Vagina (tissue), 2 donors: ENCODE results near the gene SLC6A8. TPM values are rescaled to one million over a fixed set of nuclear protein-coding genes. Genes with fewer than 3 reads are reported as not detected.

Experiments
- DNase-seq, 2 donors: peaks; one replicate each; pipeline ENCODE4 v3.0.0-alpha.2; 2017; ENCODE audit errors: extremely low spot score in 2 of 2
- H3K27ac ChIP-seq: fragments of 200-600 bp; sonication (generic); one replicate; pipeline ENCODE4 v1.5.1; 2019
- H3K27me3 ChIP-seq: fragments of 200-600 bp; sonication (generic); one replicate; pipeline ENCODE4 v1.5.1; 2019
- H3K36me3 ChIP-seq, 2 donors: fragments of 200-600 bp; sonication (generic); one replicate each; pipeline ENCODE4 v1.5.1; 2017 to 2019
- H3K4me1 ChIP-seq: fragments of 200-600 bp; sonication (generic); one replicate; pipeline ENCODE4 v1.5.1; 2019
- H3K4me3 ChIP-seq, 2 donors: fragments of 200-600 bp; sonication (generic); 1 replicate in 1 of 2; 2 replicates in 1 of 2; pipeline ENCODE4 v1.5.1; 2016 to 2019
- H3K9me3 ChIP-seq: fragments of 200-600 bp; sonication (generic); one replicate; pipeline ENCODE4 v1.5.1; 2019
- CTCF ChIP-seq, 3 experiments: fragments of 450-650 bp in 2 of 3; fragments of 200-600 bp in 1 of 3; sonication (generic) in 1 of 3; IDR thresholded peaks; one replicate each; pipeline ENCODE4 v1.5.1; 2017 to 2019; ENCODE audit warnings: antibody characterized with exemption in 3 of 3, mild to moderate bottlenecking in 2 of 3, moderate library complexity in 2 of 3
- POLR2A ChIP-seq, 2 donors: fragments of 450-650 bp; IDR thresholded peaks; one replicate each; pipeline ENCODE4 v1.6.1; 2017; ENCODE audit warnings: antibody characterized with exemption in 2 of 2, mild to moderate bottlenecking in 2 of 2, moderate library complexity in 2 of 2
- POLR2AphosphoS5 ChIP-seq, 2 donors: sonication (generic); formaldehyde crosslinking; IDR thresholded peaks; one replicate each; pipeline ENCODE4 v1.9.0; 2017; ENCODE audit warnings: antibody characterized with exemption in 2 of 2, mild to moderate bottlenecking in 2 of 2, low read depth in 1 of 2; ENCODE audit not compliant: insufficient read depth in 1 of 2
- intact Hi-C: fragments of 100-400 bp; cut with DNase I; formaldehyde crosslinking; loops from one replicate; pipeline ENCODE4 v1.15.1; 2023
- total RNA-seq: library from RNA; depleted of rRNA; stranded (reverse); fragments of >200 nt; gene quantifications from one replicate; pipeline ENCODE4 v1.2.3, GENCODE V29; 2016

Gene SLC6A8
- total RNA-seq, 1 donor from 2014 or later, result 29.2 TPM

- H3K27me3 ChIP-seq, result peaks cover 2% of the 10 kb centered on the region
- TF ChIP-seq CTCF (IDR thresholded peaks at IDR 0.05) (no peak), POLR2A (IDR thresholded peaks at IDR 0.05) (no peak), POLR2AphosphoS5 (IDR thresholded peaks at IDR 0.05; ENCODE audit: insufficient read depth in 1 of 2, low read depth in 1 of 2) (no peak)
- no peaks in the 10 kb centered on the region for H3K36me3 ChIP-seq
- H3K4me3 ChIP-seq, result no peak overlapping the region
- no peak overlapping the region for H3K27ac ChIP-seq
- H3K9me3 ChIP-seq, result no peaks in the 10 kb centered on the region
- no peak for DNase-seq
- no peaks in the 10 kb centered on the region for H3K4me1 ChIP-seq
- intact Hi-C loops, result no loop called here
These were observed 37.6 kb upstream of the SLC6A8 start for GRCh38 chrX:153649915-153650782.

GRCh38 chrX:153650959-153651358, 36.8 kb upstream of the SLC6A8 start:
- H3K27ac ChIP-seq, result no peak overlapping the region
- H3K4me1 ChIP-seq, result no peaks in the 10 kb centered on the region
- H3K9me3 ChIP-seq, result no peaks in the 10 kb centered on the region
- no peaks in the 10 kb centered on the region for H3K27me3 ChIP-seq
- TF ChIP-seq POLR2AphosphoS5 (IDR thresholded peaks at IDR 0.05; ENCODE audit: insufficient read depth in 1 of 2, low read depth in 1 of 2) (no peak), POLR2A (IDR thresholded peaks at IDR 0.05) (no peak), CTCF (IDR thresholded peaks at IDR 0.05) (no peak)
- intact Hi-C loops, result no loop called here
- no peak for DNase-seq
- H3K4me3 ChIP-seq, result no peak overlapping the region
- H3K36me3 ChIP-seq, result no peaks in the 10 kb centered on the region

DNA sequence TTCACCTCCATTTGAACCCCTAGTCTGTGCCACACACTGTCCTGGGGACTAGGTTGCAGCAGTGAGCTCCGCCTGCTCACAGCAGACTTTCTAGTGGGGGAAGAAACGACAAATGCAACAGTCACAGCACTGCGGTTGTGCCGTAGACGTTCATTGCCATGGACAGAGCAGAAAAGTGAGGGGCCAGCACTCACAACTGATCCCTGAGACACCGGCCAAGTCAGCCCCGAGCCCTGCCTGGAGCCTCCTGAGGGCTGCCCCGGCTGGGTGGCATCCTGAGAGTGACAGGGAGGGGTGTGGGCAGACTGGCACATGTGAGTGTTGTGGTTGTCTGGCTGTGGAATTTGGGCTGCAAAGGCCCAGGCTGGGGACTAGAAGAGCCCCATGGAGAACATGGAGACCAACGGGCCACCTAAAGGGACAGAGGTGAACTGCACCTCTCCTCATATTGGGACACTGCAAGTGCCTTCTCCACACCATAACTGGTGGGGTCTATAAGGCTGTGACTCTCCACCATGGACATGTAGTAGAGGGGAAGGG, 36.1 kb upstream of the SLC6A8 start:
- Histone ChIP-seq H3K36me3 (no peaks in the 10 kb centered on the region), H3K4me3 (no peak overlapping the region), H3K27ac (no peak overlapping the region), H3K4me1 (no peaks in the 10 kb centered on the region), H3K27me3 (no peaks in the 10 kb centered on the region), H3K9me3 (no peaks in the 10 kb centered on the region)
- DNase-seq, result no peak
- intact Hi-C loops, result no loop called here
- TF ChIP-seq CTCF (IDR thresholded peaks at IDR 0.05) (no peak), POLR2A (IDR thresholded peaks at IDR 0.05) (no peak), POLR2AphosphoS5 (IDR thresholded peaks at IDR 0.05; ENCODE audit: insufficient read depth in 1 of 2, low read depth in 1 of 2) (no peak)

DNA sequence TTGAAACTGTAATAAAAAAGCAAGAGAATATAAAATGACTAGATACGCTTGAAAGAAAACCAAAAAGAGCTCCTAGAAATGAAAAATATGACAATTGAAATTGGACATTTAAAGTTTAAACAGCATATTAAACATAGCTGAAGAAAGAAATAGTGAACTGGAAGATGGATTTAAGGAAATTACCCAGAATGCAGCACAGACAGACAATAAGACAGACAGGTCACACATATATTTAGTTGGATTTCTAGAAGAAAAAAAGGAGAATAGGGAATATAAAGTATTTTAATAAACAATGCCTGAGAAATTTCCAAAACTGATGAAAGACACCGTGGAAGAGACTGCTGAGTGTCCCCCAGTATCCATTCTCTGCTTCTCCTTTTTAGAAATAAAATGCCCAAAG, 34.2 kb upstream of the SLC6A8 start:
- Histone ChIP-seq H3K27me3 (no peaks in the 10 kb centered on the region), H3K4me1 (no peaks in the 10 kb centered on the region), H3K9me3 (no peaks in the 10 kb centered on the region), H3K36me3 (no peaks in the 10 kb centered on the region), H3K27ac (no peak overlapping the region), H3K4me3 (no peak overlapping the region)
- TF ChIP-seq POLR2AphosphoS5 (IDR thresholded peaks at IDR 0.05; ENCODE audit: insufficient read depth in 1 of 2, low read depth in 1 of 2) (no peak), CTCF (IDR thresholded peaks at IDR 0.05) (no peak), POLR2A (IDR thresholded peaks at IDR 0.05) (no peak)
- intact Hi-C loops, result no loop called here
- no peak for DNase-seq

GRCh38 chrX:153657161-153657560, 30.6 kb upstream of the SLC6A8 start:
- intact Hi-C loops, result no loop called here
- no peak for DNase-seq
- Histone ChIP-seq H3K27ac (no peak overlapping the region), H3K27me3 (no peaks in the 10 kb centered on the region), H3K36me3 (no peaks in the 10 kb centered on the region), H3K9me3 (no peaks in the 10 kb centered on the region), H3K4me3 (no peak overlapping the region), H3K4me1 (no peaks in the 10 kb centered on the region)
- TF ChIP-seq POLR2AphosphoS5 (IDR thresholded peaks at IDR 0.05; ENCODE audit: insufficient read depth in 1 of 2, low read depth in 1 of 2) (no peak), POLR2A (IDR thresholded peaks at IDR 0.05) (no peak), CTCF (IDR thresholded peaks at IDR 0.05) (no peak)
